HPDE6-E6E7 (cell line): ENCODE data around the gene TBC1D22B.

ENCODE experiments used
- DNase-seq: peaks from one replicate; pipeline ENCODE4 v3.0.0; 2011; ENCODE audit warnings: missing footprints; ENCODE audit errors: extremely low spot score

The TBC1D22B gene, protein sequence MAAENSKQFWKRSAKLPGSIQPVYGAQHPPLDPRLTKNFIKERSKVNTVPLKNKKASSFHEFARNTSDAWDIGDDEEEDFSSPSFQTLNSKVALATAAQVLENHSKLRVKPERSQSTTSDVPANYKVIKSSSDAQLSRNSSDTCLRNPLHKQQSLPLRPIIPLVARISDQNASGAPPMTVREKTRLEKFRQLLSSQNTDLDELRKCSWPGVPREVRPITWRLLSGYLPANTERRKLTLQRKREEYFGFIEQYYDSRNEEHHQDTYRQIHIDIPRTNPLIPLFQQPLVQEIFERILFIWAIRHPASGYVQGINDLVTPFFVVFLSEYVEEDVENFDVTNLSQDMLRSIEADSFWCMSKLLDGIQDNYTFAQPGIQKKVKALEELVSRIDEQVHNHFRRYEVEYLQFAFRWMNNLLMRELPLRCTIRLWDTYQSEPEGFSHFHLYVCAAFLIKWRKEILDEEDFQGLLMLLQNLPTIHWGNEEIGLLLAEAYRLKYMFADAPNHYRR

DNA sequence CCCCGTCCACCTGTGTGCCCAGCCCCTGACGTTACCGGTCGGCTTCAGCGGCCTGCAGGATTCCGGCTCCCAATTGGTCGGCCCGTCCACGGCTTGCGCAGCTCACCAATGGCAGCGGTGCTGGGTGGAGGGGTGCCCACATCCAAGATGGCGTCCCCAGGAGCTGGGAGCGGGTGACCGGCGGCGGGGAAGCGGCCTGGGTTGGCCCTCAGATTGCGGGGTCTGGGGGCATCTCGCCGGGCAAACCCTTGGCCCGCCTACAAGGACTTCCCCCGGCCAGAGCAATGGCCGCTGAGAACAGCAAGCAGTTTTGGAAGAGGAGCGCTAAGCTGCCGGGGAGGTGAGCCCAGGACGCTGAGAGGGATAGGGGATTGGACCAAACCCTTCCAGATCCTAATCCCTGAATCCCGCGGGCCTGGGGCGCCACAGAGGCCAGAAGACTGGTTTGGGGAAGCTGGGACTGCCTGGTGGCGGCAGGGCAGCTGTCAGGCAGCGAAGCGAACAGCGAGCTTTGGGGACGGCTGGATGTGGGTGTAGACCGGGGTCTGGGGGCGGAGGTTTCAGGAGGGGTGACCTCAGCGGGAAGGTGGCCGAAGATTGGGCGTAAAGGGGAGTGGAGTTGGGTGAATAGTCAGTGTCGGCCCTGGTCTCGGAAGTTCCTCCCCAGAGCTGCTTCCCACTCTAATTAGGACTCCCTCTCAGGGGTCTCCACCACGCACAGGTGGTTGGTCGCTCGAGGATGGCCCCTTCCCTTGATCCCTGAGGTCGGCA, at the start of gene TBC1D22B, which contains the start of gene TMEM217:
Gene TBC1D22B, plus strand, starts transcription at position 139 of the 771 bp plus-strand sequence. Its CDS starts 146 bp downstream, at position 285.
Gene TMEM217, minus strand, starts transcription at position 511 of the 771 bp plus-strand sequence. CDS start 39,114 bp downstream, outside the sequence.
- DNase-seq, result peak; percentile 100

DNA sequence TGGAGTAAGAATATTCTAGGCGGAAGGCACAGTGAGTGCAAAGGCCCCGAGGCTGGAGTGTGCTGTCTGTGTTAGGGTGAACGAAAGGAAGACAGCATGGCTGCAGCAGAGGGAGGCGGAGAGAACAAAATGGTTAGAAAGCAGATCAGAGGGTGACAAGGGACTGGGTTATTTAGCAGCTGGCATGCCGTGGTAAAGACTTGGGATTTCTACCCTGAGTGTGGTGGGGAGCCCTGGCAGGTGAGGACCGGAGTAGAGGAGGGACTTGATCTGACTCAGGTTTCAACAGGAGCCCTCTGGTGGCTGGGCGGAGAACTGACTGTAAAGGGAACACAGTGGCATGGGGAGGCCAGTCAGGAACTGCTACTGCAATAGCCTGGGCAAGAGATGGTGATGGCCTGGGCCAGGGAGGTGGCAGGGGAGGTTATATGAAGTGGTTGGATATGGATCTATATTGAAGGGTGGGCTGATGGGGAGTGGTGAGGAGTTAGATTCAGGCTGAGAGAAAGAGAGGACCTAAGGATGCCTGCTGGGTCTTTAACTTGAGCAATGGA, 49.6 kb upstream of the TBC1D22B start:
- peak; percentile 79 for DNase-seq

DNA sequence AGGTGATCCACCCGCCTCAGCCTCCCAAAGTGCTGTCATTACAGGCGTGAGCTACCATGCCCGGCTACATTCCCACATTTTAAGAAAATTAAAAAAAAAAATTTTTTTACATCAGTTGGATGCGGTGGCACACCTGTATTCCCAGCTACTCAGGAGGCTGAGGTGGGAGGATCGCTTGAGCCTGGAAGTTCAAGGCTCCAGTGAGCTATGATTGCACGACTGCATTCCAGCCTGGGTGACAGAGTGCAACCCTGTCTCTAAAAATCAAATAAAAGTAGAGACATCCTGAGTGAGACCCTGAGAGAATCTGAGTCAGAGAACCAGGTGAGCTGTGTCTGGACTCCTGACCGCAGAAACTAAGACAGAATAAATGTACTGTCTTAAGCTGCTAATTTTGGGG, 48.8 kb upstream of the TBC1D22B start:
- no peak for DNase-seq

DNA sequence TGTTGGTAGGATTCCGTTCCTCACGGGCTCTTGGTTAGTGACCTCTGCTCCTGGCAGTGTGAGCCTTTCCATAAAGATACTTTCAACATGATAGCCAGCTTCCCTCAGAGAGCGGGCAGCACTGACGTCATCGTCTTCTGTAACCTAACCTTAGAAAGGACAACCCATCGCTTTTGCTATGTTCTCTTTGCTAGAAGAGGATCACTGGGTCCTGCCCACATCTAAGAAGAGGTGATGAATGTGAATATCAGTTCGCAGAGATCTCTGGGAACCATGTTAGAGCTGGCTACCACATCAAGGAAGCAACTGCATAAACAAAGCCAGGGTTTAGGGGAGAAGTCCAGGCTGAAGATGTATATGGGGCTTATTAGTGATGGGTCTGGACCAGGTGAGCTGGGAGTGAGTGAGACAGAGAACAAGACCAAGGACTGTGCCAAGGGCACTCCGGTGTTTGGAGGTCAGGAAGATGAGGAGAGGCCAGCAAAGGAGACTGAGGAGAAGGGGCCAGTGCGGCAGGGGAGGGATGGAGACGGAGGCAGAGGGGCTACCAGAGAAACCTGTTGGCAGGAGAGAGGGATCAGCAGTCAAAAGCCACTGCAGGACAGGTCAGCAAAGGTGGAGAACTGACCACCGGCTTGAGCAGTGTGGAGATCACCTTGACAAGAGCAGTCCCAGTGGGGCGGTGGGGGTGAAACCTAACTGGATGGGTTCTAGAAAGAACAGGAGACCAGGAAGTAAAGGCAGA, 47.9 kb upstream of the TBC1D22B start:
- no peak for DNase-seq

DNA sequence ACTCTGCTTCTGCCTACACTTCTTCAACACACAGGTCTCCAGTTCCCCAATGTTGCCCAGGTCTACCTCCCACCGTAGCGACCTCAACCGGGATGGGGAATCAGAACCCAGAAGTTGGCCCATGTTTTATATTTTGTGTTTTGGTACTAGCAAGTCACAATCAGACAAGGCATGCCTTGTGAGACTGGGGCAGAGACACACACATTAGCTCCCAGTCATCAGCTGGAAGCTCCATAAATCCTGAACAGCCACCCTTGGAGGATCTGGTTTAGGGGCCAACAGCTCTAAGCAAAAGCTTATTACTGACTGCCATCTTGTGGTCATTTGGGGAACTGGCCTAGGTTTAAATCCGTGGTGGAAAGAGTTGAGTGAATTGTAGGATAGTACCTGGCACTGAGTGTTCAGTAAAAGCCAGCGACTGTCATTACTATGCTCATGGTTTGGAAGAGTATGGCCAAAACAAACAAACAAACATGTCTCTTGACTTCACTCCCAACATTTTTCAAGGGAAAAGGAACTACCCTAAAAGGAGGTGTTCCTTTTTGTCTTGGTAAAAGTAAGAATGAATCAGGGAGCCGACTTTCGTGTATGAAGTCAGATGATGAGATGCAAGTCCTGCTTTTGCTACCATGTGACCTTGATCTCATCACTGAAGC, 47.1 kb upstream of the TBC1D22B start:
- DNase-seq, result peak; percentile 64

DNA sequence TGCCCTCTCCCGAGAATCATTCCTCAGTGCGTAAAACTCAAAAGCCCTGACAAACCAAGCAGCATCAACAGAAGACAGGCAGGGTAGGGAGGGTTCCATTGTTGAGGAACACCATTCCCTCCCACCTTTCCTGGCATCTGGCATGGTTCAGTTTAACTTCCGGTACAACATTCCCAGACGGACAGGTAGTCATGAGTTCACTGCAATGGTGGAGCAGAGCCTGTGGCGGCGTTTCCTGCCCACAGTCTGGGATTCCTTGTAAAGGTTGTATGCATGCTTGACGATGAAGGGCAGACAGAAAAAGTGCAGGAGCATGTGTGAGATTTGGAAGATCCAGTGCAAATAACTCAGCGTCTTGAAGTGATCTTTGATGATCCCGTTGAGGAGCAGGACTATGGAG, 45.3 kb upstream of the TBC1D22B start:
- no peak for DNase-seq

DNA sequence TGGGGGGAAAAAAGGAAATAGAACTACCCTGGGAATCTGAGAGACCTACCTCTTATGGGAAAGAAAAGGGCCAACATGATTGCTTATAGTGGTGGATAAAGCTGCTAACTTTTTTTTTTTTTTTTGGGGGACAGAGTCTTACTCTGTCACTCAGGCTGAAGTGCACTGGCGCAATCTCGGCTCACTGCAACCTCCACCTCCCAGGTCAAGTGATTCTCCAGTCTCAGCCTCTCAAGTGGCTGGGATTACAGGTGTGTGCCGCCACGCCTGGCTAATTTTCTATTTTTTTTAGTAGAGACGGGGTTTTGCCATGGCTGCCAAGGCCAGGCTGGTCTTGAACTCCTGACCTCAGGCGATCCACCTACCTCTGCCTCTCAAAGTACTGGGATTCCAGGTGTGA, 39.5 kb upstream of the TBC1D22B start:
- no peak for DNase-seq

DNA sequence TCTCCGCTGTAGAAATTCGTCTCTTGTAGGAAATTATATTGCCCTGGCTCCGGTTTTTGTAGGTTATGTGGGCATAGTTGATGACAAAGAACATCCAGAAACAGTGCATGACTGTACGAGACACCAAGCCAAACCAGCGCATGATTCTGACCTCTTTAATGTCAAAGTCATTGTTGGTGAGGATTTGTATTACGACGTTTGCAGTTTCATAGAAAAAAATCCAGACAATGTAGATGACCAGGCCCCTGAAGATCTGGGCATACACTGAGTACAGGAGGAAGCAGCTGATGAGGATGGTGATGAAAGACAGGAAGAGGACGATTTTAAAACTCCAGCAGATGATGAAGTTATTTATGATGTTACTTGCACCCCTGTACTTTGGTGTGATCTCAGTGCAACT, 39.1 kb upstream of the TBC1D22B start:
- DNase-seq, result no peak

DNA sequence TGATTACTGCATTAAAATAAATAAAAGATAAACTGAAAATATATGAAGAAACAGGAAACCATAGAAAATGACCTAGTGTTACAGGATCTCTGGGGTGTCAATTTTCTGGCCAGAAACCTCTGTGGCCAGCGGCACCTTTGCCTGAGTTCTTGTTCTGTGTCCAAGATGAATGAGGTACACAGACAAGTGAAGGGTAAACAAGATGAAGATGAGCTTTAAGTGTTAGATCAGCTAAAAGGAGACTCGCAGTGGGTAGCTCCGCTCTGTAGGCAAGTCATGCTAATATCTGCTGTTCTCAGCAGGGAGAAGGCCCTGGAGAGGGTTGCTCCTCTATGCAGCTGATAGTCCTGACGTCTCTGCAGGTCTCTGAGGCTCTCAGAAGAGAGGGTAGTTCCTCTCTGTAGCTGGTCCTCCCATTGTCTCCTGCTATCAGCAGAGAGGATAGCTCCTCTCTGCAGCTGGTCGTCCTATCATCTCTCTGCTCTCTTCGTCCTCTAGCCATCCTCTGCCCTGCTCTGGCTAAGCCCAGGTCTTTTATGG, 35.9 kb upstream of the TBC1D22B start:
- DNase-seq, result no peak

DNA sequence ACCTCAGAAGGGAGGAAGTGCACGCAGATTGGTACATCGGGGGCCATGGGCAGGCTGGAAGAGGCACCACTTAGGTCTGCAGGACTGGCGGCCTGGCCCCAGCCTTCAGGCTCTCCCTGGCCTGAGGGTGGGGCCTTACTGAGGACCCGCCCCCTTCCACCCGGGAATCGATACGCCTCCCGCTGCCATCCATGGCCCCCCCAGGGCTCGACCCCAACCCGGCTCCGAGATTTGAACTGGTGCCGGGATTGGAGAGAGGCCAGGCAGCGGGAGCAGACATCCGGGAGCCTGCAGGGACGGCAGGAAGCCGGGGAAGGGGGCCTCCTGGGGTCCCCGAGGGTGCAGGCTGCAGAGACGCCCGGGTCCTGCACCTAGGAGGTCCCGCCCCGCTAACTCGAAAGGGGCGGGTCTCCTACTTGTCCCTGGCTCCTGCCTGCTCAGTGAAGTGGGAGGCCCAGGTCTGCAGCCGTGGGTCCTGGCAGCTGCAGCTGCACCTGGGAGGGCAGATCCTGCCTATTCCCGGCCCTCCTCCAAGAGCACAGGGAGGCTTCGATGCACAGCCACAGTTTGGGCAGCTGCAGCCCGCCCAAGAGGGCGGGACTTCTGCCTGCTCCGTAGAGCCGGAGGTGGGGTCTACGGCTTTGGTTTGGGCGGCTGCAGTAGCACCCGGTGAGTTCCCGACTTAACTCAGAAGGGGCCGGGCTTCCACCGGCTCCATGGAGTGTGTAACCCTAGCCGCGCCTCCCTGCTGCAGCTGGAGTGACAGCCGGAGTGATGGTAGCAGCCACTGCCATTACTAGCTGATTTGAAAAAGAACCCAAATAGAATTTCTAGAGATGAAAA, 35.2 kb upstream of the TBC1D22B start:
- DNase-seq, result peak; percentile 89

DNA sequence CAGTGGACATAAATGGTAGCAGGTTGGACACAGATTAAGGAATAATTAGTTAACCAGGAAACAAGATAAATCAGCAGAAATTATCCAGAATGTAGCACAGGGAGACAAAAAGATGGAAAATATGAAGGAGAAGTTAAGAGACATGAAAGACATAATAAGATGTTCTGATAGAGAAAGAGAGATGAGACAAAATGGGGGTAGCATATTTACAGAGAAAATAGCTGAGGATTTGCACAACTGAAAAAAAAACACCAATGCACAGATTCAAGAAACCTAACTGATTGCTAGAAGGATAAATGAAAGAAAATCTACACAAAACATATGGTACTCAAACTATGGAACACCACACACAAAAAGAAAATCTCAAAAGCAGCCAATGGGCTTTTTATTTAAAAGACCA, 34.6 kb upstream of the TBC1D22B start:
- no peak for DNase-seq

DNA sequence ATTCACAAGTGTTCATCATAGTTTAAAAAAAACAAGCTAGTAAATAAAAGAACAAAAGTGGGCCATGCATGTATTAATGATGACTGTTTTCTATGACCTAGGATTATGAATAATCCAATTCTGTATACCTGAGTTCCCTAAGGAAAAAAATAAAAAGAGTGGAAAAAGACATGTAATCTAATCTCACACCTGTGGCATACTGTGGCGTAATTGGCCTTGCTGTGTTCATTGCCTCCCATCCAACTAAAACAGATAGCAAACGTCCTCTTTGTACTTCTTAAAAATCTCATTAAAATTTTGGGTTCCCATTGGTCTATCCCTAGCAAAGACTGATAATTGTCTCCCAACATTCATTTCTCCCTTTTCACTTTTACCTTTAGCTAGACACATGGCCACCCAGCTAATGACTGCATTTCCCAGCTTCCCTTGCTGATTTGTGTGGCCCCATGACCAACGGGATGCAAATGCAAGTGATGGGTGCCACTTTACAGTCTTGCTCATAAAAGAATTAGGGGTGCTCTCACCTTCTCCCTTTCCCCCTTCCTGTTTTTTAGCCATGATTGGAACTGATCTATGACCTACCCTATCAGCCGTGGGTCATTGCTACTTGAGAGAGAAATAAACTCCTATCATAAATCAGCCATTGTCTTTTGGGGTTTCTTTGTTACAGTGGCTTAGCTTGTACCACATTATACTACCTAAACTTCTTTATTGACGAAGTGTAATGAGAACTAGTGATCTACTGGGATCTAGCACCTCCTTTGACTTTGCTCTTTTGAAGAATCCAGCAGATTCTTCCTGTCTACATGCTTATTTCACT, 32.0 kb upstream of the TBC1D22B start:
- no peak for DNase-seq

DNA sequence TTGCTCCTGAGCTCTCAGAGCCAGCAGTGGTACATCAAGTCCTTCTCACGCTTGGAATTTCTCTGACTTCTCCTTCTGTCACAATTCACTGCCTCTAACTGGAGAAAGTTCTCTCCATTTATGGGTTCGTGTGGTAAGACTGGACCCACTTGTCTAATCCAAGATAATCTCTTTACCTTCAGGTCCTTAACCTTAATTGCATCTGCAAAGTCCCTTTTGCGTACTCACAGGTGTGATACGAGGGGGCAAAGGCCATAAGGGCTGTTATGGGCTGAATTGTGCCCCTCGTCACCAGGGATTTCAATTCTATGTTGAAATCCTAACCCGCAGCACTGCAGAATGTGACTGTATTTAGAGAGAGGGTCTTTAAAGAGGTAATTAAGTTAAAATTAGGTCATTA, 27.5 kb upstream of the TBC1D22B start:
- DNase-seq, result no peak

DNA sequence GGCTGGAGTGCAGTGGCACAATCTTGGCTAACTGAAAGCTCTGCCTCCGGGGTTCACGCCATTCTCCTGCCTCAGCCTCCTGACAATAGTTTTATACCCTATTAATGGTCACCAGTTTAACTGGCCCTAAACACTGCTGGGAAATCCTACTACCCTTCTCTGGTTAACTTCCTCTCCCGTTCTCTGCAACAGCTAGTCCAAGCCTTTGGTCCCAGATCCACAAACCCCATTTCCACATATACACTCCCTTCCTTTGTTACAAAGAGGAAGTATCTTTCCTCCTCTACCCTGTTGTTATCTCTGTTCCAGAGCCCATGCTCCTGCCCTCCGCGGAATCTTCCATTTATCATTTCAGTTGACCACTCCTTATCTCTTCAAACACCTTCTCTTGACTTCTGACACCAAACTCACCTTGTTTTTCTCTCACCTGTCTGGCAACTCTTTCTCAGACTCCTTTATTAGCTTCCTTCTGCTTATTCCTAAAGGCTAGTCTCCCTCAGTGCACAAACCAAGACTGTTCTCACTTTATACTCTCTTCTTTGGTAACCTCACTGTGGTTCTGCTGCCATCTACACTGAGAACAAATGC, 25.0 kb upstream of the TBC1D22B start:
- no peak for DNase-seq

DNA sequence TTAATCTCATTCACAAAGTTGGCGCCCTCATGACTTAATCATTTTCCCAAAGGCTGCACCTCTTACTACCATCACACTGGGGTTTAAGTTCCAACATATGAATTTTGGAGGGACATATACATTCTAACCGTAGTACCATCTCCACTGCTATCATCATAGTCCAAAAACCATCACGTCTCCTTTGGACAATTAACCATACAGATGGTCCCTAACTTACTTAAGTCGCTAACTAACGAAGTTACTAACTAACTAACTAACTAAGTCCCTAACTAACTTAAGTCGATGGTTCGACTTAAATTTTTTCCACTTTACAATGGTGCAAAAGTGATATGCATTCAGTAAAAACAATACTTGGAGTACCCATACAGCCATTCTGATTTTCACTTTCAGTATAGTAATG, 24.0 kb upstream of the TBC1D22B start:
- DNase-seq, result no peak

DNA sequence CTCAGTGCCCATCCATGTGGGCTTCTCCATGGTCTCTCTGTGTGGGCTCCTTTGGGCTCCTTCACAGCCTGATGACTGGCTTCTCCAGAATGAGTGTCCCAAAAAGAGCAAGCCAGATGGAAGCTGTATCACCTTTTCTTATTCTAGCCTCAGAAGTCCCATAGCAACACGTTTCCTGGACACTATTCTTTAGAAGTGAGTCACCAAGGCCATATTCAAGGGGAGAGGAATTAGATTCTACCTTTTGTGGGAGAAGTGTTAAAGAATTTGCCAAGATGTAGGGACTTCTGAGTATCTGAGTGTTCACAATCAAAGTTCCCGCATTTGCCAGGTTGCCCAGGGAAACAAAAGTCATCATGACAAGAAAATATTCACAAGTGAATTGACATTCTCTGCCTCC, 20.7 kb upstream of the TBC1D22B start:
- no peak for DNase-seq

DNA sequence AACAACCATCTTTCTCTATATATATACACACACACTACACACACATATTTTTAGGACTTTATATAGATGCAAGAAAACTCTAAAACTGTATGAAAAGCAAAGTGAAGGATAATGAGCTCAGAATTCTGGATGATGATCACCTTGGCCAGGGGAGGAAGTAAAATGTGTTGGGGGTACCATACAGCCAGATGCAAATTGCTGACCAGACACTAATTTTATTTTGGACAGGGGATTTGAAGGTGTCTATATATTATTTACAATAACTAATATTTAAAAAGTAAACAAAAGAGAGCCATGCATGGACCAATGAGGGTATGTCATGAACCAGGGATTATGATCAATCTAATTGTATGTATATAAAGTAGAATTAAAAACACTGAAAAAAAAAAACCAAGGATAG, 19.8 kb upstream of the TBC1D22B start:
- no peak for DNase-seq

DNA sequence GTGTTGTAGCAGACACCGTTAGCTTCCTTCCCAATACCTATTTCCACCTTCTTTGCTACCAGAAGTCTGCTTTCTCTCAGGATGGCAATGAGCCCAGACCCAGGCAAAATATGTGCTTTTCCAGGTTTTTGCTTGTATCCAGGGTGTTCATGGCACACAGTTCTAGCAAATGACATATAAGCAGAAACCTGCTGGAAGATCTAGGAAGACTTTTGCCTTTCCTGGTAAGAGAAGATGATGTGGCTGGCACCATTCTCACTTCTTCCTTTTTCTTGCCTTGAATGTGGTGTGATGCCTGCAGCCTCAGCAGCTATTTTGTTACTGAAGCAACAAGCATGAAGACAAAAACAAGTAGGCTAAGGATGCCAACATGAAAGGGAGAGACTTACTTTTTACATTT, 19.2 kb upstream of the TBC1D22B start:
- DNase-seq, result no peak

DNA sequence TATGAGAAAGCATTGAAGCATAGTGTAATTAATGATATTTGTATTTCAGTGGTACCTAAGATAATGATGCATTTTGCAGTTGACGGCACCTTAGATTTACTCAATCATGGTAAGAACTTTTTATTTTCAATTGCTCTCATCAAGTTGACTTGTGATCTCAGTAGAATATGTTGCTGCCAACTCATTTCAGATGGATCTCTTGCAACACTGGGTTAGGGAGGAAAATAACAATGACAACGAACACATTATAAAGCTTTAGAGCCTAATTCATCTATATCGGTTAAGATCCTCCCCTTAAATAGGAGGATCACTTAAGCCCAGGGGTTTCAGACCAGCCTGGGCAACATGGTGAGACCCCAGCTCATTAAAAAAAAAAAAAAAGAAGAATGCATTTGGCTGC, 18.0 kb upstream of the TBC1D22B start:
- DNase-seq, result no peak
